Nephron progenitor cell (in vitro differentiated cells): Measurements from ENCODE around the gene KLC1.

Source experiments
- DNase-seq: peaks from one replicate; pipeline ENCODE4 v3.0.0; 2021
- H3K27ac Mint-ChIP-seq: 2 replicates; pipeline ENCODE4 v1.8.0; 2021; ENCODE audit warnings: mild to moderate bottlenecking, moderate library complexity, mixed read lengths
- H3K27me3 Mint-ChIP-seq: 2 replicates; pipeline ENCODE4 v1.8.0; 2021; ENCODE audit warnings: mild to moderate bottlenecking, low read depth, mixed read lengths; ENCODE audit not compliant: poor library complexity
- H3K36me3 Mint-ChIP-seq: 2 replicates; pipeline ENCODE4 v1.8.0; 2021; ENCODE audit warnings: low read depth, mixed read lengths
- H3K4me1 Mint-ChIP-seq: 2 replicates; pipeline ENCODE4 v1.8.0; 2021; ENCODE audit warnings: mixed read lengths
- H3K4me3 Mint-ChIP-seq: 2 replicates; pipeline ENCODE4 v1.8.0; 2021; ENCODE audit warnings: mild to moderate bottlenecking, moderate library complexity, mixed read lengths
- H3K9me3 Mint-ChIP-seq: 2 replicates; pipeline ENCODE4 v1.8.0; 2021; ENCODE audit warnings: mild to moderate bottlenecking, moderate library complexity, mixed read lengths
- TF ChIP-seq, protein P1 (sequence below): fragments of 200-600 bp; sonication (generic); IDR thresholded peaks from 2 replicates; pipeline ENCODE4 v1.5.0; 2021; ENCODE audit warnings: antibody characterized with exemption

Gene KLC1

DNA sequence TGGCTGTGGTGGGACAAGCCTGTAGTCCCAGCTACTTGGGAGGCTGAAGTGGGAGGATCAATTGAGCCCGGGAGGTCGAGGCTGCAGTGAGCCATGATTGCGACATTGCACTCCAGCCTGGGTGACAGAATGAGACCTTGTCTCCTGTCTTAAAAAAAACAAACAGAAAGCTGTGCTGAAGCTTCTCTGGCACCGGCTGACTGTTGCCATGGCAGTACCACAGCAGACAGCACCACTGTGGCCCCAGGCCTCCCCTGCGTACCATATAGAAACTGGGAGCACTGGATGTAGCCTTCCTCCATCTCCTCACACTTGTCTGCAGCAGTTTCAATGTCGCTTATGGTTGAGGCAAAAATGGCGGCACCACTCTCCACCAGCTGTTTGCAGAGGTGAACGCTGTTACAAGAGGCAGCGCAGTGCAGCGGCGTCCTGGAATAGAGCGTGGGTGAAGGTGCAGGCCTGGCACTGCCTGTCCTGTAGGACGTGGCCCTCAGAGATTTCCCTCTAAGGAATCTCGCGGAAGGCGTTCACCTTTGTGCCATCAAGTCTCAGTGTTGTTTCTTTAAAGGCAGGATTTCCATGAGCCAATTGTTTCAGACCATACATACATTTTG, 108.5 kb downstream of the KLC1 start:
- Mint-ChIP-seq H3K27me3 (peaks cover 3% of the 10 kb centered on the region), H3K4me1 (peaks cover 14% of the 10 kb centered on the region), H3K36me3 (peaks cover 47% of the 10 kb centered on the region), H3K27ac (peak overlapping the region; percentile 81), H3K9me3 (no peaks in the 10 kb centered on the region), H3K4me3 (no peak overlapping the region)
- no peak for DNase-seq
- TF ChIP-seq, protein P1, sequence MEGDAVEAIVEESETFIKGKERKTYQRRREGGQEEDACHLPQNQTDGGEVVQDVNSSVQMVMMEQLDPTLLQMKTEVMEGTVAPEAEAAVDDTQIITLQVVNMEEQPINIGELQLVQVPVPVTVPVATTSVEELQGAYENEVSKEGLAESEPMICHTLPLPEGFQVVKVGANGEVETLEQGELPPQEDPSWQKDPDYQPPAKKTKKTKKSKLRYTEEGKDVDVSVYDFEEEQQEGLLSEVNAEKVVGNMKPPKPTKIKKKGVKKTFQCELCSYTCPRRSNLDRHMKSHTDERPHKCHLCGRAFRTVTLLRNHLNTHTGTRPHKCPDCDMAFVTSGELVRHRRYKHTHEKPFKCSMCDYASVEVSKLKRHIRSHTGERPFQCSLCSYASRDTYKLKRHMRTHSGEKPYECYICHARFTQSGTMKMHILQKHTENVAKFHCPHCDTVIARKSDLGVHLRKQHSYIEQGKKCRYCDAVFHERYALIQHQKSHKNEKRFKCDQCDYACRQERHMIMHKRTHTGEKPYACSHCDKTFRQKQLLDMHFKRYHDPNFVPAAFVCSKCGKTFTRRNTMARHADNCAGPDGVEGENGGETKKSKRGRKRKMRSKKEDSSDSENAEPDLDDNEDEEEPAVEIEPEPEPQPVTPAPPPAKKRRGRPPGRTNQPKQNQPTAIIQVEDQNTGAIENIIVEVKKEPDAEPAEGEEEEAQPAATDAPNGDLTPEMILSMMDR = no peak

DNA sequence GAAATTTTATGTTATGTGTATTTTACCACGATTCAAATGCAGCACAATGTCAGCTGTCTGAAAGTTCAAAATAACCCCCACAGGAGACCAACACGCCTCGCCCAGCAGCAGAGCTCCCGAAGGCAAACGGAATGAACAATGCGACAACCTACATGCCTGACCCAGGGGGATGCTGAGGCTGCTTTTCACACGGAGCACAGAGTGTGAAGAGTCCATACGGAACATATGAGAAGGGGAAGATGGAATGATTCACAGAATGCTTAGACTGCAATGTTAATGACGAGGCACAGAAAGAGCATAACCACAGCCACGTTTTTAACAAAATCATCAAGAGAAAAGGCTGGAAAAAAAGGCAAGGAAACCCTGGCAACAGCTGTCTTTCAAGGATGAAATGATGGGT, 109.2 kb downstream of the KLC1 start:
- H3K4me1 Mint-ChIP-seq = peaks cover 14% of the 10 kb centered on the region
- peaks cover 42% of the 10 kb centered on the region for H3K36me3 Mint-ChIP-seq
- peaks cover 3% of the 10 kb centered on the region for H3K27me3 Mint-ChIP-seq
- TF ChIP-seq, protein P1 = no peak
- no peak overlapping the region for H3K4me3 Mint-ChIP-seq
- no peak for DNase-seq
- H3K9me3 Mint-ChIP-seq = no peaks in the 10 kb centered on the region
- H3K27ac Mint-ChIP-seq = no peak overlapping the region

DNA sequence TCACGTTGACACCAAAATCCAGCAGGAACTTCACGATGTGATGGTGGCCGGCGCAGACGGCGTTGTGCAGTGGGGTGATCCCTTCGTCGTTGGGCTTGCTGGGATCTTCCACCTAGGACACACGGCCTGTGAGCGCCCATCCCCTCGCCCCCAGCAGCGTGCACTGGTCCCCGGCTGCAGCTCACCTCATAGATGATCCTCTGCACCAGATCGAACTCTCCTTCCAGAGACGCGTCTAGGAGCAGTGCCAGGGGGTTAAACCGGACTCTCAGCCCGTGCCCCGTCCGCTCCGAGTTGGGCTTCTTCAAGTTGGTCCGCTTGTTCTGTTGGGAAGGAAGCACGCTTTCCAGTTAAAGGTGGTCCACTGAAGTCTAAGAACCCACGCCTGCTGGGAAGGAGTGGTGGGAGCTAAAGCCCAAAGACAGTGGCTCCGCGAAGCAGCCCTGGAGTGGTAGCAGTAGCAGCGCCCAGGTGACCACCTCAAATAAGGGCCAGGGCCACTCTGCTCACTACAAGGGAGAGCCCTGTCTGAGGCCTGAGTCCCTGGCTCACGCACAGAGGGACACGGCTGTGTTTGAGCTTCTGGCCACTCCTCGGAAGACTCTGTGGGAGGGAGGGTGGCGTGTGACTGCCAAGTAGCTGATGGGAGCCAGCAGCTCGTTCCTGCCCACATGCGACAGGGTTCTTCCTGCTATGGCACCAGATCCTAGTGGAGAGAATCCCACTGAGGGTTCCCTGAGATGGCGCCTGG, 109.9 kb downstream of the KLC1 start:
- no peak overlapping the region for H3K27ac Mint-ChIP-seq
- H3K4me3 Mint-ChIP-seq = no peak overlapping the region
- no peaks in the 10 kb centered on the region for H3K9me3 Mint-ChIP-seq
- H3K27me3 Mint-ChIP-seq = peaks cover 4% of the 10 kb centered on the region
- peaks cover 36% of the 10 kb centered on the region for H3K36me3 Mint-ChIP-seq
- peaks cover 14% of the 10 kb centered on the region for H3K4me1 Mint-ChIP-seq
- no peak for DNase-seq
- TF ChIP-seq, protein P1 = no peak

DNA sequence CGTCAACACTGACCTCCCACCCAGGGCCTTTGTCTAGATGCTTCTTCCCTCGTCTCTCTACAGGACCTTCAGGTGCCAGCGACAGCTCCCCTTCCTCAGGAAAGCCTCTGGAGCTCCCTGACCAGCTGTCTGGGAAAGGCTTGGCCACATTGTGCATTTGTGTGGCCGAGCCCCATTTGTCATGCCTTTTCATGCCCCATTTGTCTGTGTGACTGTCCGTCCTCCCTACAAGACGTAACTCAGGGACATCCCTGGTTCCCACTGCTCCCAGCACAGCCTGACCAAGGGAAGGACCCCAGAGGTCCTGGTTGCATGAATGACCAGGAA, 110.4 kb downstream of the KLC1 start:
- H3K4me3 Mint-ChIP-seq = no peak overlapping the region
- no peak overlapping the region for H3K27ac Mint-ChIP-seq
- TF ChIP-seq, protein P1 = no peak

DNA sequence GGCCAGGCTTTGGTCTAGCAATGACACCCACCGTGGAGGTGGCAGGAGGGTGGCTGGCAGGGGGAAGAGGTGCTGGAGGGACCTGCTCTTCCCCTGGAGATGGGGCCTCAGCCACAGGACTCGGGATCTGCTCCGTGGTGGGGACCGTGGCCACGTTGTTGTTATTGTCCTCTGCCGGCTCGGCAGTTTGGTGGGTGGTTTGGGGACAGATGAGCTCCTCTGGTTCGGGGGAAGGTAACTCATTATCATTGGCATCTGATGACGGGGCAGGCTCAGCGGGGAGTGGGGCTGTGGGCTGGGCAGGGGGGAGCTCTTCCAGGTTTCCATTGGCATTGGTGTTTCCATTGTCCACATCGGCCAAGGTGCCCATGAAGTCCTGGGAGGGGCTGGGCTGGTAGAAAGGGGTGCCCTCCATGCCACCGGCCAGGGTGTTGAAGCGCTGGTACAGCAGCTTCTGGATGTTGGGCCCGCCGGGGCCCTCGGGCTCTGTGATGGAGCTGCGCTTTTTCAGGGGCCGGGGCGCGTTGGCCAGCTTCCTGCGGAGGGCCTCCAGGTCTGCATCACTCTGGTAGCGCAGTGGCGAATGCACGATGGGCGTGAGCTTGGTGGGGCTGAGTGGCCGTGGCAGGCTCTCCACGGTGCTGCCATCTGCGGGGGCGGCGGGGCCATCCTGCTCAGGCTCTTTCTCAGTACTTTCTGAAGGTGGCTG, 110.9 kb downstream of the KLC1 start:
- Mint-ChIP-seq H3K36me3 (peaks cover 36% of the 10 kb centered on the region), H3K4me3 (no peak overlapping the region), H3K4me1 (peaks cover 14% of the 10 kb centered on the region), H3K27ac (peak overlapping the region; percentile 72), H3K27me3 (peaks cover 8% of the 10 kb centered on the region), H3K9me3 (no peaks in the 10 kb centered on the region)
- TF ChIP-seq, protein P1 = no peak
- DNase-seq = no peak

More for the DNA sequence above, 110.4 kb downstream of the KLC1 start:
- DNase-seq = no peak
- H3K4me1 Mint-ChIP-seq = peaks cover 14% of the 10 kb centered on the region
- H3K27me3 Mint-ChIP-seq = peaks cover 8% of the 10 kb centered on the region
- peaks cover 36% of the 10 kb centered on the region for H3K36me3 Mint-ChIP-seq
- no peaks in the 10 kb centered on the region for H3K9me3 Mint-ChIP-seq
